Stimulated activated CD8-positive, alpha-beta memory T cell treated with anti-CD3 and anti-CD28 coated beads, Interleukin-7, amount 100 ng/mL, for 1 hour (primary cell): ENCODE measurements around the gene MMP8.

ENCODE experiments used
- DNase-seq, 2 donors: peaks; one replicate each; pipeline ENCODE4 v3.0.0-alpha.2; 2020; ENCODE audit warnings: low read depth in 2 of 2

The MMP8 gene

DNA sequence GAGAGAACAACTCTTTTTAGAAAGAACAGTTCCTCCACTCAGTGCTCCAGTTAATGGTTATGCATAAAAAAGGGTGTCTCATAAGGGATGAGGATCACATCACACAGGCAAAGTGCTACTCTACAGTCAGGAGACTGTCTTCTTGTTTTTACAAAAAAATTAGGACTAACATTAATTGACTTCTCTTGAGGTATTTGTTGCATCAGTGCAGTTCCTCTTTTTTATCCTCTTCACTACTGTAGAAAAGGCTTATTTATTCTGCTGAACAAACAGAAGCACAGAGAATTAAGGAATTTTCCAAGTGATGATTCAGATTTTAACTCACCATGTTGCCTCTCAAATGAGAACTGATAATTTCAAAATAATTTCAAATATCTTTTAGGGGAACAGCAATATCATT, 1.9 kb downstream of the MMP8 start:
- no peak for DNase-seq

GRCh38 chr11:102719620-102720277, 5.0 kb downstream of the MMP8 start:
- no peak for DNase-seq

GRCh38 chr11:102717280-102717679, 7.5 kb downstream of the MMP8 start:
- DNase-seq, result no peak

DNA sequence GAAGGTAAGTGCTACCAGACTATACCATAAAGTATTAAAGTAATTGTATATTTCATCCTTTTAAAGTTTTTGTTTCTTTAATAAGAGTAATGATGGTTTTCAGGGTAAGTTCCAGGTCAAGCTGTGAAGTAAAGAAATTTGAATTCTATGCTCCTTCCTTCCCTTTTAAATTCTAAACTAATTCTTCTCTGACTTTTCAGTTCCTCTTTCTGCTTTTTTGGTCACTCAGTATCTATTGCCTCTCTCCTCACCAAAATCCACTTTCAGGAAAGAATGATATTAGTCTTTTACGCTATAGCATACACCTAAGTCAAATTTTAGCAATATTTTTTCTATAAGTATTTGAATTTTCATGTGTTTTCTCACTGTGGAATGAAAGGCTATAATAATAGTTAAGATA, 8.2 kb downstream of the MMP8 start:
- no peak for DNase-seq

DNA sequence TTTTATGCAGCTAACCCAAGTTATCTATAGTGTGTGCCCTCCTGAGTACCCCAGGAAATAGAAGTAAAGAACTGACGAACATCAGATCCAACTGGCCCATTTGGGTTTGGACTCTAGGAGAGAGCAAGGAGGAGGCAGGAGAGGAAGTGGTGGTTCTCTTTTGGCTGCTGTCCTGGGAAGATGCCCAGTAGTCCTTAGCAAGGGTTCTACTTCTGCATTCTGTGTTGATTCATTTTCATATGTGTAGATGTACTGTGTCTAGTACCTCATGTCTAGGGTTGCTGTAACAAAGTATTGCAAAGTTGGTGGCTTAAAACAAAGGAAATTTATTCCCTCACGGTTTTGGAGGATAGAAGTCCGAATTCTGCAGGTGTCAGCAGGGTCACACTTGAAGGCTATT, 12.6 kb downstream of the MMP8 start:
- DNase-seq, result no peak

- no peak for DNase-seq
These were observed 15.4 kb downstream of the MMP8 start for GRCh38 chr11:102709201-102709945.

- DNase-seq, result no peak
These were observed 16.1 kb downstream of the MMP8 start for GRCh38 chr11:102708654-102709053.

- no peak for DNase-seq
These were observed 19.1 kb downstream of the MMP8 start, which contains the start of gene MMP27 for GRCh38 chr11:102705626-102706025. TSS of gene MMP27 (minus strand) at chr11:102705769. CDS start at chr11:102705714, 55 bp downstream.

- DNase-seq, result no peak
These were observed 19.9 kb downstream of the MMP8 start for GRCh38 chr11:102704841-102705240.

GRCh38 chr11:102703826-102704493, 20.8 kb downstream of the MMP8 start:
- DNase-seq, result no peak

DNA sequence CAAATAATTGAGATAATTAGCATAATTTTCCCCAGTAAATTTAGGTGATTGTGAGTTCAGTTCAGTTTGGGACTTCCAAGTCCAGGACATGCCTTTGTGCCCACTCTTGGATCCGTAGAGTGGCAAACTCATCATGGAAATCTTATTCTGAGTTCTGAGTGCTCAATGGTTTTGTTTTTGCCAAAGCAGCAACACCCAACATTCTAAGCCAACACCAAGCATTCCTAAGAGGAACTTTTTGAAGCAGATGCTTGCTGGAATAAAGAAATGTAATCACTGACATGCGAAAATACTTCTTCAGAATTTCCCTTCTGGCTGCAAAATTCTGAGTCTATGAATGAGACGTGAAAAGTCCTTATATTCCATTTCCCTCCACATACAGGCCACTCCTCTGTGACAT, 29.6 kb downstream of the MMP8 start:
- no peak for DNase-seq

- DNase-seq, result no peak
These were observed 39.0 kb downstream of the MMP8 start for GRCh38 chr11:102685754-102686153.

DNA sequence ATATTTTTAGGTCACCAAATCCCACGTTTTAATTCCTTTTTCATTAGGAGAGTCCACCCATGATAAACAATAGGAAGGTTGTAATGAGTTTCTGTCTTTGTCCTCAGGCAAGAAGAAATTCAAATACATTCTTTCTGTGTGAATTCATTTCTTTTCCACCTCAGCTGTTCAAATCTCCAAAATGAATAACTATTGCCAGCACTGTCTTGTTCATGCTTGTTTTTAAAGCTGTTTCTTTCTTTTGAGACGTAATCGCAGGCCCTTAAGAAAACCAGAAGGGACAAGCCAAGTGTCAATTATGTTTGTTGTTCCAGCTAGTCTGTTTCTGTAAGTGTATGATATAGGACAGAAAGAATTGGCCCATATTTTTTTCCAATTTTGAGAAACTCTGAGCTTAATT, 39.4 kb downstream of the MMP8 start:
- no peak for DNase-seq

- no peak for DNase-seq
These were observed 41.5 kb downstream of the MMP8 start for GRCh38 chr11:102683277-102683676.

GRCh38 chr11:102680945-102681344, 43.8 kb downstream of the MMP8 start:
- DNase-seq, result no peak

DNA sequence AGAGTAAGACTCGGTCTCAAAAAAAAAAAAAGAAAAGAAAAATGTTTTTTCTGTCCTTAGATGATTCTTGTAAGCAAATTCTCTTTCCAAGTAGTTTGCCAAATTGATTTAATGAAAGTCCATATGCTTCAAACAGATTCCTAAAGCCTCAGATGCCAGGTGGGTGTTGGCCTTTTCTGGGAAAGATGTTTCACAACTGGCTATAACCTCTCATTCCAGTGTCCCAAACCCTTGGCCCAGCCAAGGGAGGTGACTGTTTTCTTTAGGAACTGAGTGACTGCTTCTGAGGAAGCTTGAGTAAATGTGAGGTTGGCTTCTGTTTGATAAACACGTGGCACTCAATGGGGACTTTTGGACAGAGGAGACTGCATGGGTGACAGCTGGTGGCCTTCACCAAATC, 46.7 kb downstream of the MMP8 start:
- no peak for DNase-seq

- DNase-seq, result no peak
These were observed 48.7 kb downstream of the MMP8 start for GRCh38 chr11:102676084-102676483.

DNA sequence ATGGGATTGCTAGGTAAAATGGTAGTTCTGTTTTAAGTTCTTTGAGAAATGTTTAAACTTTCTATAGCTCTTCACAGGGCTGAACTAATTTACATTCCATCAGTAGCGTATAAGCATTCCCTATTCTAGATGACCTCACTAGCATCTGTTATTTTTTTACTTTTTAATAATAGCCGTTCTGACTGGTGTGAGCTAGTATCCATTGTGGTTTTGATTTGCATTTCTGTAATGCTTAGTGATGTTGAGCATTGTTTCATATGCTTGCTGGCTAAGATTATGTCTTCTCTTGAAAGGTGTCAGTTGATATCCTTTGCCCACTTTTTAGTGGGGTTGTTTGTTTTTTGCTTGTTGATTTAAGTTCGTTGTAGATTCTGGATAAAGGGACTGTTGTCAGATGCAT, 55.1 kb downstream of the MMP8 start:
- DNase-seq, result no peak

- no peak for DNase-seq
These were observed 58.3 kb downstream of the MMP8 start for GRCh38 chr11:102666331-102666957.

GRCh38 chr11:102664001-102664752, 60.6 kb downstream of the MMP8 start:
- no peak for DNase-seq

GRCh38 chr11:102662607-102663006, 62.1 kb downstream of the MMP8 start:
- DNase-seq, result no peak
